ENCODE measurements around the gene GXYLT1. TPM values are rescaled to one million over a fixed set of nuclear protein-coding genes. Genes with fewer than 3 reads are reported as not detected.
A peak's percentile ranks its signal among the peaks of the same experiment; 100 is the strongest.

Gene GXYLT1
- total RNA-seq, 4 donors from 2014 or later: 7.4 to 14.7 (median 10.7) TPM

- Histone ChIP-seq H3K4me1 (no peaks in the 10 kb centered on the region), H3K9me3 (no peaks in the 10 kb centered on the region), H3K27ac (no peak overlapping the region), H3K4me3 (no peak overlapping the region), H3K27me3 (no peaks in the 10 kb centered on the region), H3K36me3 (no peaks in the 10 kb centered on the region)
- no peak for DNase-seq
- TF ChIP-seq CTCF (IDR thresholded peaks at IDR 0.05): no peak
- no peak for TF ChIP-seq POLR2A (IDR thresholded peaks at IDR 0.05)
Observed at GRCh38 chr12:42104784-42105183, 39.9 kb downstream of the GXYLT1 start.

GRCh38 chr12:42104087-42104486 lies 40.6 kb downstream of the GXYLT1 start:
- no peak overlapping the region for H3K4me3 ChIP-seq
- H3K27me3 ChIP-seq: no peaks in the 10 kb centered on the region
- TF ChIP-seq POLR2A (IDR thresholded peaks at IDR 0.05) (no peak), CTCF (IDR thresholded peaks at IDR 0.05) (no peak)
- H3K36me3 ChIP-seq: no peaks in the 10 kb centered on the region
- no peaks in the 10 kb centered on the region for H3K4me1 ChIP-seq
- no peaks in the 10 kb centered on the region for H3K9me3 ChIP-seq
- no peak for DNase-seq
- H3K27ac ChIP-seq: no peak overlapping the region

GRCh38 chr12:42103155-42103554 lies 41.5 kb downstream of the GXYLT1 start:
- no peaks in the 10 kb centered on the region for H3K4me1 ChIP-seq
- H3K9me3 ChIP-seq: no peaks in the 10 kb centered on the region
- H3K36me3 ChIP-seq: no peaks in the 10 kb centered on the region
- no peak for DNase-seq
- H3K27me3 ChIP-seq: no peaks in the 10 kb centered on the region
- no peak overlapping the region for H3K4me3 ChIP-seq
- H3K27ac ChIP-seq: no peak overlapping the region
- TF ChIP-seq CTCF (IDR thresholded peaks at IDR 0.05) (no peak), POLR2A (IDR thresholded peaks at IDR 0.05) (no peak)

DNA sequence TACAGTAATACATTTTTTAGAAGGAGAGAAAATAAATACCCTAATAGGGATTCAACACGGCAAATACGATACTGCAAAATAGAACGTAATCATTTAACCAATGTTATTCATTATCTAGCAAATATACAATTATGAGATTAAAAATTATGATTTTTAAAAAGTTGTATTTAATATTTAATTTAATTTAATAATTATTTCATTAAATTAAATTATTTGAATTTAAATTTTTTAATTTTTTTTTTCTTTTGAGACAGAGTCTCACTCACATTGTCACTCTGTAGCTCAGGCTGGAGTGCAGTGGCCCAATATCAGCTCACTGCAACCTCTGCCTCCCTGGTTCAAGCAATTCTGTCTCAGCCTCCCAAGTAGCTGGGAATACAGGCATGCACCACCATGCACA lies 42.0 kb downstream of the GXYLT1 start:
- no peak overlapping the region for H3K27ac ChIP-seq
- DNase-seq: no peak

GRCh38 chr12:42099433-42099832 lies 45.2 kb downstream of the GXYLT1 start:
- Histone ChIP-seq H3K36me3 (no peaks in the 10 kb centered on the region), H3K9me3 (no peaks in the 10 kb centered on the region), H3K27ac (no peak overlapping the region), H3K27me3 (no peaks in the 10 kb centered on the region), H3K4me1 (no peaks in the 10 kb centered on the region), H3K4me3 (no peak overlapping the region)
- TF ChIP-seq POLR2A (IDR thresholded peaks at IDR 0.05) (no peak), CTCF (IDR thresholded peaks at IDR 0.05) (no peak)
- no peak for DNase-seq

More for the DNA sequence above, 42.0 kb downstream of the GXYLT1 start:
- Histone ChIP-seq H3K4me1 (no peaks in the 10 kb centered on the region), H3K4me3 (no peak overlapping the region), H3K27me3 (no peaks in the 10 kb centered on the region), H3K36me3 (no peaks in the 10 kb centered on the region), H3K9me3 (no peaks in the 10 kb centered on the region)
- no peak for TF ChIP-seq CTCF (IDR thresholded peaks at IDR 0.05)
- no peak for TF ChIP-seq POLR2A (IDR thresholded peaks at IDR 0.05)

DNA sequence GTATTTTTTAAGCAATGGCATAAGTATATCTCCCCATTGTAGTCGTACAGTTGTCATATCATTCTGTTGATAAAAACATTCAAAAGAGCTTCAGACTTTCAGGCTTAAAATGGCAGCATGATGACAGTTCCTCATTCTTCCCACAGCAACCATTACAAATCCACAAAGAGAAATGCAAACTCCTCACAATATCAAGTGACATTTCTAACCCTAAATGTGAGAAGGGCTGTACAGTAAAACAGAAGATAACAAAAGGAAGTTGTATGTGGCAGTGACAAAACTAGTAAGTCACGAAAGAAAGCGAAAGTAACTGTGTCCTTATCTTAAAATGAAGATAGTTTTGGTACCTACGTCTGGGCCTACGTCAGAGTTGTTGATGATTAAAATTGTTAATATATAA lies 46.7 kb downstream of the GXYLT1 start:
- H3K4me1 ChIP-seq: no peaks in the 10 kb centered on the region
- DNase-seq: no peak
- no peaks in the 10 kb centered on the region for H3K9me3 ChIP-seq
- peak overlapping the region in 2 of 4 donors; percentile 27 to 33 for H3K4me3 ChIP-seq
- no peaks in the 10 kb centered on the region for H3K27me3 ChIP-seq
- TF ChIP-seq POLR2A (IDR thresholded peaks at IDR 0.05): no peak
- no peak for TF ChIP-seq CTCF (IDR thresholded peaks at IDR 0.05)
- peak overlapping the region; percentile 3 to 40 (median 23) for H3K27ac ChIP-seq
- no peaks in the 10 kb centered on the region for H3K36me3 ChIP-seq

Measured in Peyer's patch (tissue), 4 donors.